Vagina (tissue), 2 donors: ENCODE measurements around the gene TRIM24. TPM values are rescaled to one million over a fixed set of nuclear protein-coding genes. Genes with fewer than 3 reads are reported as not detected.

ENCODE experiments used
- DNase-seq, 2 donors: peaks; one replicate each; pipeline ENCODE4 v3.0.0-alpha.2; 2017; ENCODE audit errors: extremely low spot score in 2 of 2
- H3K27ac ChIP-seq: fragments of 200-600 bp; sonication (generic); one replicate; pipeline ENCODE4 v1.5.1; 2019
- H3K27me3 ChIP-seq: fragments of 200-600 bp; sonication (generic); one replicate; pipeline ENCODE4 v1.5.1; 2019
- H3K36me3 ChIP-seq, 2 donors: fragments of 200-600 bp; sonication (generic); one replicate each; pipeline ENCODE4 v1.5.1; 2017 to 2019
- H3K4me1 ChIP-seq: fragments of 200-600 bp; sonication (generic); one replicate; pipeline ENCODE4 v1.5.1; 2019
- H3K4me3 ChIP-seq, 2 donors: fragments of 200-600 bp; sonication (generic); 1 replicate in 1 of 2; 2 replicates in 1 of 2; pipeline ENCODE4 v1.5.1; 2016 to 2019
- H3K9me3 ChIP-seq: fragments of 200-600 bp; sonication (generic); one replicate; pipeline ENCODE4 v1.5.1; 2019
- POLR2A ChIP-seq, 2 donors: fragments of 450-650 bp; IDR thresholded peaks; one replicate each; pipeline ENCODE4 v1.6.1; 2017; ENCODE audit warnings: antibody characterized with exemption in 2 of 2, mild to moderate bottlenecking in 2 of 2, moderate library complexity in 2 of 2
- POLR2AphosphoS5 ChIP-seq, 2 donors: sonication (generic); formaldehyde crosslinking; IDR thresholded peaks; one replicate each; pipeline ENCODE4 v1.9.0; 2017; ENCODE audit warnings: antibody characterized with exemption in 2 of 2, mild to moderate bottlenecking in 2 of 2, low read depth in 1 of 2; ENCODE audit not compliant: insufficient read depth in 1 of 2
- intact Hi-C: fragments of 100-400 bp; cut with DNase I; formaldehyde crosslinking; loops from one replicate; pipeline ENCODE4 v1.15.1; 2023
- total RNA-seq: library from RNA; depleted of rRNA; stranded (reverse); fragments of >200 nt; gene quantifications from one replicate; pipeline ENCODE4 v1.2.3, GENCODE V29; 2016
- TF ChIP-seq, protein P1 (sequence below), 3 experiments: fragments of 450-650 bp in 2 of 3; fragments of 200-600 bp in 1 of 3; sonication (generic) in 1 of 3; IDR thresholded peaks; one replicate each; pipeline ENCODE4 v1.5.1; 2017 to 2019; ENCODE audit warnings: antibody characterized with exemption in 3 of 3, mild to moderate bottlenecking in 2 of 3, moderate library complexity in 2 of 3

The TRIM24 gene
- total RNA-seq, 1 donor from 2014 or later: 12.5 TPM

DNA sequence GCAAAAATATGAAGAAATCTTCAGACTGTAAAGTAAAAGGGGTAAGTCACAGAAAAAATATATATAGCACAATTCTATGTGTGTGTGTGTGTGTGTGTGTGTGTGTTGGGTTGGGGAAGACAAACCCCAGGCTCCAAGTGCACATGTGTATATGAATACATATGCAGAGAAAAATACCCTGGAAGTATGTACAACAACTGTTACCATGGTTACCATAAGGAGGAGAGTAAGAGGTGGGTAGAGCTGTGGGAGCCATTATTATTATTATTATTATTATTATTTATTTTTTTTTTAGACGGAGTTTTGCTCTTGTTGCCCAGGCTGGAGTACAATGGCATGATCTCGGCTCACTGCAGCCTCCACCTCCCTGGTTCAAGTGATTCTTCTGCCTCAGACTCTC lies 23.7 kb upstream of the TRIM24 start:
- intact Hi-C loops: no loop called here
- TF ChIP-seq POLR2AphosphoS5 (IDR thresholded peaks at IDR 0.05; ENCODE audit: insufficient read depth in 1 of 2, low read depth in 1 of 2) (no peak), POLR2A (IDR thresholded peaks at IDR 0.05) (no peak)
- TF ChIP-seq, protein P1, sequence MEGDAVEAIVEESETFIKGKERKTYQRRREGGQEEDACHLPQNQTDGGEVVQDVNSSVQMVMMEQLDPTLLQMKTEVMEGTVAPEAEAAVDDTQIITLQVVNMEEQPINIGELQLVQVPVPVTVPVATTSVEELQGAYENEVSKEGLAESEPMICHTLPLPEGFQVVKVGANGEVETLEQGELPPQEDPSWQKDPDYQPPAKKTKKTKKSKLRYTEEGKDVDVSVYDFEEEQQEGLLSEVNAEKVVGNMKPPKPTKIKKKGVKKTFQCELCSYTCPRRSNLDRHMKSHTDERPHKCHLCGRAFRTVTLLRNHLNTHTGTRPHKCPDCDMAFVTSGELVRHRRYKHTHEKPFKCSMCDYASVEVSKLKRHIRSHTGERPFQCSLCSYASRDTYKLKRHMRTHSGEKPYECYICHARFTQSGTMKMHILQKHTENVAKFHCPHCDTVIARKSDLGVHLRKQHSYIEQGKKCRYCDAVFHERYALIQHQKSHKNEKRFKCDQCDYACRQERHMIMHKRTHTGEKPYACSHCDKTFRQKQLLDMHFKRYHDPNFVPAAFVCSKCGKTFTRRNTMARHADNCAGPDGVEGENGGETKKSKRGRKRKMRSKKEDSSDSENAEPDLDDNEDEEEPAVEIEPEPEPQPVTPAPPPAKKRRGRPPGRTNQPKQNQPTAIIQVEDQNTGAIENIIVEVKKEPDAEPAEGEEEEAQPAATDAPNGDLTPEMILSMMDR (IDR thresholded peaks at IDR 0.05): no peak
- Histone ChIP-seq H3K36me3 (no peaks in the 10 kb centered on the region), H3K4me3 (no peak overlapping the region), H3K27me3 (no peaks in the 10 kb centered on the region), H3K4me1 (no peaks in the 10 kb centered on the region), H3K9me3 (no peaks in the 10 kb centered on the region), H3K27ac (no peak overlapping the region)
- DNase-seq: no peak

- Histone ChIP-seq H3K4me3 (no peak overlapping the region), H3K27me3 (no peaks in the 10 kb centered on the region), H3K4me1 (no peaks in the 10 kb centered on the region), H3K27ac (no peak overlapping the region), H3K9me3 (no peaks in the 10 kb centered on the region), H3K36me3 (no peaks in the 10 kb centered on the region)
- intact Hi-C loops: no loop called here
- DNase-seq: no peak
- TF ChIP-seq POLR2AphosphoS5 (IDR thresholded peaks at IDR 0.05; ENCODE audit: insufficient read depth in 1 of 2, low read depth in 1 of 2) (no peak), POLR2A (IDR thresholded peaks at IDR 0.05) (no peak)
- TF ChIP-seq, protein P1 (IDR thresholded peaks at IDR 0.05): no peak
Observed at GRCh38 chr7:138440460-138440859, 19.6 kb upstream of the TRIM24 start.

DNA sequence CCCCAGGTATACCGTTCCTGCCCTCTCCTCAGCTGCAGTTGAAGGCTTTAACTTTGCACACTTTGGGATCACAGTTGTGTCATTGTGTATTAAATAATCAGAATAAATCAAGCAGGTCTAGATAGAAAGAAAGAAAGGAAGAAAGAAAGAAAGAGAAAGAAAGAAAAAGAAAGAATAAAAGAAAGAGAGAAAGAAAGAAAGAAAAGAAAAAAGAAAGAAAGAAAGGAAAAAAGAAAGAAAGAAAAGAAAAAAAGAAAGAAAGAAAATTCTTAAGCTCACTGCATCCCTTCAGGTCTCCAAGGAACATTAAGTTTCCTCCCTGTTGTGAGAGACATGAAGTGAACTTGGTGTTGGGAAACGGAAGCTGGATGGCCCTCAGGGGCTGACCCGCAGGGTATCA lies 17.2 kb upstream of the TRIM24 start:
- no peaks in the 10 kb centered on the region for H3K9me3 ChIP-seq
- no peak overlapping the region for H3K27ac ChIP-seq
- no peaks in the 10 kb centered on the region for H3K27me3 ChIP-seq
- H3K4me3 ChIP-seq: no peak overlapping the region
- TF ChIP-seq POLR2AphosphoS5 (IDR thresholded peaks at IDR 0.05; ENCODE audit: insufficient read depth in 1 of 2, low read depth in 1 of 2): no peak
- TF ChIP-seq POLR2A (IDR thresholded peaks at IDR 0.05): no peak
- TF ChIP-seq, protein P1 (IDR thresholded peaks at IDR 0.05): no peak
- no peaks in the 10 kb centered on the region for H3K4me1 ChIP-seq
- intact Hi-C loops: no loop called here
- no peak for DNase-seq
- H3K36me3 ChIP-seq: no peaks in the 10 kb centered on the region

GRCh38 chr7:138449580-138449979 lies 10.5 kb upstream of the TRIM24 start:
- Histone ChIP-seq H3K4me3 (no peak overlapping the region), H3K36me3 (no peaks in the 10 kb centered on the region), H3K9me3 (no peaks in the 10 kb centered on the region), H3K27me3 (no peaks in the 10 kb centered on the region), H3K27ac (no peak overlapping the region), H3K4me1 (no peaks in the 10 kb centered on the region)
- no peak for DNase-seq
- intact Hi-C loops: no loop called here
- TF ChIP-seq, protein P1 (IDR thresholded peaks at IDR 0.05): no peak
- TF ChIP-seq POLR2AphosphoS5 (IDR thresholded peaks at IDR 0.05; ENCODE audit: insufficient read depth in 1 of 2, low read depth in 1 of 2): no peak
- TF ChIP-seq POLR2A (IDR thresholded peaks at IDR 0.05): no peak

DNA sequence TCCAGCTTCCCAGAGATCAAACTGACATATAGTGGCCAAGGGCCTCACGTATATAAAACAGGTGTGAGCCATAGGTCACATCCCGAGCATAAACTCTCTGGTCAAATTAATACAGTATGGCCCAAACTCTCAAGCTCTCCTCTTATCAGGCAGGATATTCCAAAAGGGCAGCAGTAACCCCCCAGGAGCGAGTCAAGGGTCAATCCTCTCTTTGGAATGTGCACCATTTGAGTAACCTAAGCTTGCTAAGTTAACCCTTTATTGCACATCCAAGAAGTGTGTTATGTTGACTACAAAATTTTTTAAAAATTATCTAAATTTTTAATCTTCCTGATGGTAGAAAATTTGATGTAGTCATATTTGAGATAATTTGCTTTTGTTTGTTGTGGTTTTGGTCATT lies 4.5 kb upstream of the TRIM24 start:
- peaks cover 4% of the 10 kb centered on the region for H3K4me1 ChIP-seq
- TF ChIP-seq, protein P1 (IDR thresholded peaks at IDR 0.05): no peak
- TF ChIP-seq POLR2A (IDR thresholded peaks at IDR 0.05) (no peak), POLR2AphosphoS5 (IDR thresholded peaks at IDR 0.05; ENCODE audit: insufficient read depth in 1 of 2, low read depth in 1 of 2) (no peak)
- no peaks in the 10 kb centered on the region for H3K9me3 ChIP-seq
- no peaks in the 10 kb centered on the region for H3K36me3 ChIP-seq
- H3K27me3 ChIP-seq: no peaks in the 10 kb centered on the region
- intact Hi-C loops: no loop called here
- H3K27ac ChIP-seq: no peak overlapping the region
- no peak for DNase-seq
- no peak overlapping the region for H3K4me3 ChIP-seq
